BLaER1 treated with 17β-estradiol and CSF1 and Interleukin-3, amounts not matched to agents 10 nM and 100 nM (cell line): ENCODE results near the gene SRRM3.
"Not testable (repeated sequence)": the region's sequence is repeated elsewhere in the genome, so short reads cannot be mapped to it uniquely, and the experiment has no call there.

ENCODE experiments used
- H3K27ac ChIP-seq, 11 experiments: shearing (Covaris generic); formaldehyde crosslinking; 2 replicates each; pipeline ENCODE4 v1.8.1; 2022
- H3K27me3 ChIP-seq, 11 experiments: shearing (Covaris generic); formaldehyde crosslinking; 2 replicates each; pipeline ENCODE4 v1.8.1; 2022
- H3K36me3 ChIP-seq, 11 experiments: shearing (Covaris generic); formaldehyde crosslinking; 2 replicates each; pipeline ENCODE4 v1.8.1; 2022
- H3K4me1 ChIP-seq, 10 experiments: shearing (Covaris generic); formaldehyde crosslinking; 2 replicates each; pipeline ENCODE4 v1.8.1; 2022
- H3K4me2 ChIP-seq, 11 experiments: shearing (Covaris generic); formaldehyde crosslinking; 2 replicates each; pipeline ENCODE4 v1.8.1; 2022
- H3K4me3 ChIP-seq, 10 experiments: shearing (Covaris generic); formaldehyde crosslinking; 2 replicates each; pipeline ENCODE4 v1.8.1; 2022
- H3K9ac ChIP-seq, 11 experiments: shearing (Covaris generic); formaldehyde crosslinking; 2 replicates each; pipeline ENCODE4 v1.8.1; 2022
- H3K9me3 ChIP-seq, 11 experiments: shearing (Covaris generic); formaldehyde crosslinking; replicated peaks in 1 of 11; 2 replicates each; pipeline ENCODE4 v1.8.1; 2022
- H4K20me1 ChIP-seq, 11 experiments: shearing (Covaris generic); formaldehyde crosslinking; 2 replicates each; pipeline ENCODE4 v1.8.1; 2022
- Cebpa-rat ChIP-seq, 11 experiments: shearing (Covaris generic); IDR thresholded peaks; 2 replicates each; pipeline ENCODE4 v1.8.1; 2022

SRRM3 gene

DNA sequence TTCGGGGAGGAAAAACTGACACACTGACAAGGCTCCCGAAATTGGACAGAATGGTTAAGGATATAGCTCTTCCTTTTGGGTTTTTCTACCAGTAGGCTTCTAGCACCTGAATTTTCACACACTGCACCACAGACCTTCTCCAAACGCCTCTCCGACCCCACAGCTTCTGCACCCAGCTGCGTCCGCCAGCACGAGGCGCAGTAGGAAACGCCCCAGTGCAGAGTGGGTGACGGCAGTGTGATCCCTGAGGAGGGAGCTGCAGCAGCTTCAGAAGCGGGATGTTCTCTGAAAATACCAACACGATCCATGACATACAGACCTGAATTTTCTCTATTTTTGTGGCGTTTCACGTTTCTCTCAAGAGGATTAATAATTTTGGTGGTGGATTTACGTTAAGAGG, 126.7 kb downstream of the SRRM3 start:
- H4K20me1 ChIP-seq: peaks cover 99 to 100% (median 99%) of the 10 kb centered on the region in 11 experiments
- TF ChIP-seq Cebpa-rat (IDR thresholded peaks at IDR 0.05): no peak
- peaks cover 85 to 100% (median 99%) of the 10 kb centered on the region in 11 experiments for H3K36me3 ChIP-seq
- no peaks in the 10 kb centered on the region for H3K27me3 ChIP-seq
- peak overlapping the region in 2 of 11 experiments; percentile 21 to 26; a peak in 3 of 22 replicates for H3K4me2 ChIP-seq
- peak overlapping the region in 5 of 11 experiments; percentile 15 to 44 (median 27); a peak in 4 of 22 replicates for H3K9ac ChIP-seq
- H3K27ac ChIP-seq: peak overlapping the region in 6 of 11 experiments; percentile 5 to 51 (median 36); a peak in 9 of 22 replicates
- no peaks in the 10 kb centered on the region for H3K9me3 ChIP-seq
- peaks cover 15 to 42% (median 22%) of the 10 kb centered on the region in 10 experiments; a peak in 19 of 20 replicates for H3K4me1 ChIP-seq
- H3K4me3 ChIP-seq: no peak overlapping the region

DNA sequence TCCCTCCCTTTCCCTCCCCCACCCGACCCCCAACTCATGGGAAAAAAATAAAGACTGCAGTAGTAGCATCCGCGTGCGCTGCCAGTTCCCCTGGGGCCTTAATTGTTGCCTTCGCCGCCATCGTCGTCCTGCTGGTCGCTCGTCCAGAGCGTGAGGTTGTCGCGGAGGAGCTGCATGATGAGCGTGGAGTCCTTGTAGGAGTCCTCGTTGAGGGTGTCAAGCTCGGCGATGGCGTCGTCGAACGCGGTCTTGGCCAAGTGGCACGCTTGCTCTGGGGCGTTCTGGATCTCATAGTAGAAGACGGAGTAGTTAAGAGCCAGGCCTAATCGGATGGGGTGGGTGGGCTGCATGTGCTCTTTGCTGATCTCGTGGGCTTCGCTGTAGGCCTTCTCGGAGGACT, 127.8 kb downstream of the SRRM3 start:
- H4K20me1 ChIP-seq: peaks cover 99 to 100% (median 99%) of the 10 kb centered on the region in 11 experiments
- H3K4me1 ChIP-seq: peaks cover 21 to 45% (median 28%) of the 10 kb centered on the region in 10 experiments
- H3K9ac ChIP-seq: no peak overlapping the region
- H3K36me3 ChIP-seq: peaks cover 94 to 100% (median 98%) of the 10 kb centered on the region in 11 experiments
- no peak for TF ChIP-seq Cebpa-rat (IDR thresholded peaks at IDR 0.05)
- H3K9me3 ChIP-seq: no peaks in the 10 kb centered on the region
- H3K27ac ChIP-seq: no peak overlapping the region
- H3K4me3 ChIP-seq: no peak overlapping the region
- no peak overlapping the region for H3K4me2 ChIP-seq
- H3K27me3 ChIP-seq: no peaks in the 10 kb centered on the region

DNA sequence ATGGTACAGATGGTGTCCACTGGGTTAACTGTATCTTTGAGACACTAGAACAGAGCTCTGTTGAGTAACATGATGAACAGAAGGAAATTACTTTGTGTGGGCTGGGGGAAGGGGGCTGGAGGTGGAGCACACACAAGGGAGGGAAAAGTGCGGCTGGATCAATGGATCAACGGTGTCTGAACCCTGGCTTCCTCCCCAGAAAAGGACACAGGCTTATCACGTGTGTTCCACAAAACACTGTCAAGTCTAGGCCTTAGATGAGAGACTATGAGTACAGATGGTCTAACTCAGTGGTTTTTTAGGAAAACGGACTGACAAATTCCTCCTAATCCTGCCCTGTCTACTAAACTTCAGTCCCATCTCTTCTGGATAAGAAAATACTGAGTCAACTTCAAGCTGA, 128.6 kb downstream of the SRRM3 start:
- Histone ChIP-seq H4K20me1 (peaks cover 99 to 100% (median 99%) of the 10 kb centered on the region in 11 experiments), H3K4me1 (peaks cover 21 to 45% (median 32%) of the 10 kb centered on the region in 10 experiments), H3K9ac (no peak overlapping the region), H3K4me2 (no peak overlapping the region), H3K27me3 (no peaks in the 10 kb centered on the region), H3K36me3 (peaks cover 94 to 100% (median 98%) of the 10 kb centered on the region in 11 experiments), H3K4me3 (no peak overlapping the region), H3K27ac (no peak overlapping the region), H3K9me3 (no peaks in the 10 kb centered on the region)
- no peak for TF ChIP-seq Cebpa-rat (IDR thresholded peaks at IDR 0.05)

DNA sequence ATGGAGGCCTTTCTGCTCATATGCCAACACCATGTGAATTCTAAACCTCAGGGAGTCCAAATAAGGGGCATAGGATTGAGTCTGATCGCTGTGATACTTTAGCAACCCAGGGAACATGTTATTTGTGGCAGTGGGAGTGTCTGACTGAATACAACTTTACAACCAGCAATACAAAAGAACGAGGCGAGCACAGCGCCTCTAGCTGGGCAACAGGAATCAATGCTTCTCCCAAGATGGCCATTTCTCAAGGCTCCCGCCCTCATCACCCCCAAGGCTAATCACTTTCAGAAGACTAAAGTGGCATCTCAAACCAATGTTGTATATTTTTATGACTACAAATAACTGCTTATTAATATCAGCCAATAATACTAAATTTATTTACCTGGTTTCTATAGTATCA, 129.0 kb downstream of the SRRM3 start:
- no peak overlapping the region for H3K4me2 ChIP-seq
- no peak overlapping the region for H3K27ac ChIP-seq
- H4K20me1 ChIP-seq: peaks cover 99 to 100% (median 99%) of the 10 kb centered on the region in 11 experiments
- H3K9me3 ChIP-seq: no peaks in the 10 kb centered on the region
- no peak overlapping the region for H3K4me3 ChIP-seq
- H3K9ac ChIP-seq: no peak overlapping the region
- TF ChIP-seq Cebpa-rat (IDR thresholded peaks at IDR 0.05): no peak
- H3K27me3 ChIP-seq: no peaks in the 10 kb centered on the region
- H3K36me3 ChIP-seq: peaks cover 95 to 100% (median 98%) of the 10 kb centered on the region in 11 experiments
- peaks cover 21 to 45% (median 35%) of the 10 kb centered on the region in 10 experiments for H3K4me1 ChIP-seq

DNA sequence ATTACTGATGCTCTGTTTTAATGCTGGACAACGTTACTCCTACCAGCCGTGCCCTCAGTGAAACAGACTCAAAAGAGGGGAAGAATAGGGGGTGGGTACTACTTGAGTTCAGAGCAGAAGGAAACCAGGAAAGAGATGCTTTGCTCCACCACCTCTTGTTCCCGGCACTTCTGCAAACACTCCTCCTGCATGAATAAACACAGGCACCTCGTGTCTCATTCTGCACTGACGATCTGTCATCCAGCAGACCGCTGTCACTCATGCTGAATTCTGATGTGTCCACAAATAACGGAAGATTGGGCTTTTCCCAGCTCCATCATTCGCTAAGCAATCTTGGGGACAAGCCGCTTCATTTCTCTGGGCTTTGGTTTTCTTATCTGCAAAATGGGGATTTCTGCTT, 130.4 kb downstream of the SRRM3 start:
- peaks cover 21 to 46% (median 40%) of the 10 kb centered on the region in 10 experiments for H3K4me1 ChIP-seq
- peaks cover 95 to 100% (median 98%) of the 10 kb centered on the region in 11 experiments for H3K36me3 ChIP-seq
- H3K9ac ChIP-seq: no peak overlapping the region
- no peaks in the 10 kb centered on the region for H3K9me3 ChIP-seq
- H3K4me3 ChIP-seq: no peak overlapping the region
- H3K27ac ChIP-seq: no peak overlapping the region
- peaks cover 99 to 100% (median 99%) of the 10 kb centered on the region in 11 experiments for H4K20me1 ChIP-seq
- H3K27me3 ChIP-seq: no peaks in the 10 kb centered on the region
- TF ChIP-seq Cebpa-rat (IDR thresholded peaks at IDR 0.05): no peak
- H3K4me2 ChIP-seq: no peak overlapping the region; a peak in 1 of 22 replicates

DNA sequence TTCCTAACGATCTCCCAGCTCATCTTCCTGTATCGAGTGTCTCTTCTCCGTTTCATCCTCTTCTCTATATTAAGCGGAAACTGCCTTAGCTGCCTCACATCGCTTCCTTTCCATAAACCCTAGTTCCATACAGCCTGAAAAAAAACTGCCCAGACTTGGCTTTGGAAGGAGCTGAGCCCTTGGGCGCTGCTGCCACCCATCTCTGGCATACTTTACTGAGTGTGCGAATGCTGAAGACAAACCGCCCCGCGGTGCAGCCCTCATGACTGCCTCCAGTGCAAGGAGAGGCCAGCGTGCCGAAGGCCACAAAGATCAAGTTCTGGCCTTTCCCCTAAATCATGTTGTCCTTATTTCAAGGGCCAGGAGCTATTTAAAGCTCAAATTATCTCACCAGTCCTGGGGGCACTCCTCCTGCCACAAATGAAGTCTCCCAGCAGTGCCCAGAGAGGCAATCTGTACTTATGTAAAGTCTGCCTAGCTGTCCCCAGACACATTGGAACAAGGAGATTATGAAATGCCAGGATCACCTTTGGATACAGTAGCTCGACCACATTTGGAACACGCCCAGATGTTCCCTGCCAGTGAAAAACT, 131.9 kb downstream of the SRRM3 start:
- H3K27ac ChIP-seq: no peak overlapping the region
- H3K27me3 ChIP-seq: no peaks in the 10 kb centered on the region
- peak overlapping the region in 5 of 11 experiments; percentile 1 to 36 (median 8); a peak in 5 of 22 replicates for H3K4me2 ChIP-seq
- H3K9me3 ChIP-seq: no peaks in the 10 kb centered on the region
- H3K9ac ChIP-seq: peak overlapping the region in 2 of 11 experiments; percentile 7 to 52; a peak in 3 of 22 replicates
- H3K4me3 ChIP-seq: no peak overlapping the region
- H4K20me1 ChIP-seq: peaks cover 100% of the 10 kb centered on the region in 11 experiments
- peaks cover 11 to 61% (median 33%) of the 10 kb centered on the region in 10 experiments for H3K4me1 ChIP-seq
- TF ChIP-seq Cebpa-rat (IDR thresholded peaks at IDR 0.05): no peak
- peaks cover 93 to 100% (median 100%) of the 10 kb centered on the region in 11 experiments for H3K36me3 ChIP-seq

DNA sequence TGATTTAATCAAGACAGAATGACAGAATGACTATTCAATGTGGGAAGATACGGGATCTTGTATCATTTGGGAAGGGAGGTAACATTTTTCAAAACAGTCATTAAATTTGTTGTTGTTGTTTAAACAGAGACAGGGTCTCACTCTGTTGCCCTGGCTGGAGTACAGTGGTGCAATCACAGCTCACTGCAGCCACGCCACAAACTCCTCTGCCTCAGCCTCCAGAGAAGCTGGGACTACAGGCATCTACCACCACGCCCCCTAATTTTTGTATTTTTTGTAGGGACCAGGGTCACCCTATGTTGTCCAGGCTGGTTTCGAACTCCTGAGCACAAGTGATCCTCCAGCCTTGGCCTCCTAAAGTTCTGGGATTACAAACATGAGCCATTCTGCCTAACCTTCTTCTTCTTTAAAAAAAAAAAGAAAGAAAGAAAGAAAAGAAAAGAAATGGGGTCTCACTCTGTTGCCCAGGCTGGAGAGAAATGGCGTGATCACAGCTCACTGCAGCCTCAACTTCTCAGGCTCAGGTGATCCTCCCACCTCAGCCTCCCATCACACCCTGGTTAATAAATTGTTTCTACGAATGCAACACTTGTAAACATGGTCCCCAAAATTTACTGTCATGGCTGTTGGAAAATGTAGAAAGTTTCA, 132.7 kb downstream of the SRRM3 start:
- no peaks in the 10 kb centered on the region for H3K27me3 ChIP-seq
- H4K20me1 ChIP-seq: peaks cover 100% of the 10 kb centered on the region in 11 experiments
- H3K36me3 ChIP-seq: peaks cover 92 to 100% (median 100%) of the 10 kb centered on the region in 11 experiments
- no peaks in the 10 kb centered on the region for H3K9me3 ChIP-seq
- 0 out of 22 replicates have a peak overlapping the region, but pooled peaks of 1 of the 11 experiments have one; percentile 16 for H3K4me2 ChIP-seq
- no peak for TF ChIP-seq Cebpa-rat (IDR thresholded peaks at IDR 0.05)
- peaks cover 3 to 69% (median 28%) of the 10 kb centered on the region in 10 experiments; a peak in 17 of 20 replicates for H3K4me1 ChIP-seq
- H3K9ac ChIP-seq: no peak overlapping the region; a peak in 1 of 22 replicates
- H3K27ac ChIP-seq: no peak overlapping the region
- no peak overlapping the region for H3K4me3 ChIP-seq

DNA sequence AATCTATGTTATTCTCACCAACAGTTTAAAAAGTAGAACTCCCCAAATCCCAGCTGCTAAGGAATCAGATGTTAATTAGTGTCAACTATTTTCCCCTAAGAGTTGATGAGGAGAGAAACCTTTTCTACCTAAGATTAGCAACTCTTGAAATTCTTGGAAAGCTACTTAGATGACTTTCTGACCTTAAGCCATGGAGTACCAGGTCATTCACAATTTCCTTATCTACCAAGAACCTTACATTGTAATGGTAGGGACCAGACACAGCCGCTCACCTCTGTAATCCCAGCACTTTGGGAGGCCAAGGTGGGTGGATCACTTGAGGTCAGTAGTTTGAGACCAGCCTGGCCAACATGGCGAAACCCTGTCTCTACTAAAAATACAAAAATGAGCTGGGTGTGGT, 133.7 kb downstream of the SRRM3 start:
- not testable (repeated sequence) for H3K9me3 ChIP-seq, H3K4me3 ChIP-seq, H3K27me3 ChIP-seq, H3K9ac ChIP-seq, H3K27ac ChIP-seq, H3K4me2 ChIP-seq
- Histone ChIP-seq H3K36me3 (peaks cover 92 to 100% (median 100%) of the 10 kb centered on the region in 11 experiments), H4K20me1 (peaks cover 100% of the 10 kb centered on the region in 11 experiments), H3K4me1 (peaks cover 0 to 79% (median 24%) of the 10 kb centered on the region in 10 experiments; a peak in 15 of 20 replicates)

DNA sequence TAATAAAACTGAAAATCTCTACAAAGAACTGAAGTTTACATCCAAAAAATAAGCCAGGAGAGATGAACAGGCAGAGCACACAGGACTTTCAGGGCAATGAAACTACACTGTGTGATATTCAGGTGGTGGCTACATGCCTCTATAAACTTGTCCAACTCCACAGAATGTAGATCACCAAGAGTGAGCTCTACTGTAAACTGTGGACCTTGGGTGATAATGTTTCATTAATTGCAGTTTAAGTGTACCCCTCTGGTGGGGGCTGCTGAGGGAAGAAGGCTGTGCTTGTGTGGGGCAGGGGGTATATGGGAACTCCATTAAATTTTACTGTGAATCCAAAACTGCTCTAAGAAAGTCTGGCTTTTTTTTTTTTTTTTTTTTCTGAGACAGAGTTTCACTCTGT, 134.4 kb downstream of the SRRM3 start:
- H3K27me3 ChIP-seq: no peaks in the 10 kb centered on the region
- no peak overlapping the region for H3K9ac ChIP-seq
- H3K9me3 ChIP-seq: no peaks in the 10 kb centered on the region
- H3K4me1 ChIP-seq: peaks cover 0 to 86% (median 26%) of the 10 kb centered on the region in 10 experiments; a peak in 15 of 20 replicates
- peaks cover 100% of the 10 kb centered on the region in 11 experiments for H4K20me1 ChIP-seq
- no peak overlapping the region for H3K4me2 ChIP-seq
- no peak overlapping the region for H3K27ac ChIP-seq
- no peak for TF ChIP-seq Cebpa-rat (IDR thresholded peaks at IDR 0.05)
- no peak overlapping the region for H3K4me3 ChIP-seq
- H3K36me3 ChIP-seq: peaks cover 91 to 100% (median 100%) of the 10 kb centered on the region in 11 experiments
